IPS-18a (cell line): Measurements from ENCODE around the gene ITGB7.

Source experiments
- H3K27ac ChIP-seq: one replicate; pipeline ENCODE4 v1.5.1; 2013; ENCODE audit warnings: low read length
- H3K27me3 ChIP-seq: one replicate; pipeline ENCODE4 v1.6.1; 2013; ENCODE audit warnings: mild to moderate bottlenecking, low read length; ENCODE audit not compliant: control insufficient read depth, insufficient read depth
- H3K36me3 ChIP-seq: one replicate; pipeline ENCODE4 v1.6.1; 2013; ENCODE audit warnings: low read depth, low read length; ENCODE audit not compliant: control insufficient read depth
- H3K4me1 ChIP-seq: one replicate; pipeline ENCODE4 v1.6.1; 2013; ENCODE audit warnings: low read depth, low read length; ENCODE audit not compliant: control insufficient read depth
- H3K4me3 ChIP-seq: one replicate; pipeline ENCODE4 v1.5.1; 2013; ENCODE audit warnings: low read length
- H3K9ac ChIP-seq: one replicate; pipeline ENCODE4 v1.6.1; 2013; ENCODE audit warnings: mild to moderate bottlenecking, low read length, moderate library complexity
- H3K9me3 ChIP-seq: one replicate; pipeline ENCODE4 v1.6.1; 2013; ENCODE audit warnings: low read depth, low read length; ENCODE audit not compliant: control insufficient read depth

The ITGB7 gene

DNA sequence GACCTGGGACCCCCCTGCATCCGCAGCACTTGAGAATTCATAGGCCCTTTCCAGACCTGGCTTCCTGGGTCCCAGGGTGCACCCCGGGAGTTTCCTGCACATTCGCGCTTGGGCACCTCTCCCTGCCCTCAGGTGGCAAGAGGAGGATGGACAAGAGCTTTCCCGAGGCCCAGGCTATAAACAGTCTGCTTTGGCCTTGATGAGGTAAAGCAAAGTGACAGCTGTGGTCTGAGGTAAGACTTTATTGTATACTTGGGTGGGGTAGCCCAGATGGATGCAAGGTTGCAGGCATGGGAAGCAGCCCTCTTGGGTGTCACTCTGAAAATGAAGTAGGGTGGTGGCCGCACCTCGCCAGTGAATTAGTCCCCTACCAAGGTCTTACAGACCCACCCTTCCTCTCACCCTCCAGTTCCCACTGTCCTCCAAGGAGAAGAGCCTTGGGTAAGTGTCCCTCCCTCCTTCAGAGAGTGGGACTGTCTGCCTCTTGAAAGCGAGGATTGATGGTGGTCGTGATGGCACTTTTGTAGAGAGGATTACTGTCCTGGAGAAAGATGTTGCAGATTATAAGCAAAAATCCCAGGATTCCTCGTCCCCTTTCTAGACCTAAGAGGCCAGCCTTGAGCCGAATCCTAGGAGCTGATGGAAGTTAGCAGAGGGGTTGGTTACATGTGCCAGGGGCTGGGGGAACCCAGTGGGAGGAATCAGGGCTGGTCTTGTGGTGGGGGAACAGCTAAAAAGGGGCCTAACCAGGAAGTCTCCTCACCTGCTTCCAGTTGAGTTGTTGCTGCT, 15.8 kb downstream of the ITGB7 start:
- Histone ChIP-seq H3K4me1 (no peaks in the 10 kb centered on the region), H3K9me3 (no peaks in the 10 kb centered on the region), H3K4me3 (no peak overlapping the region), H3K27ac (no peak overlapping the region), H3K9ac (no peak overlapping the region), H3K27me3 (peaks cover 21% of the 10 kb centered on the region), H3K36me3 (peaks cover 20% of the 10 kb centered on the region)

DNA sequence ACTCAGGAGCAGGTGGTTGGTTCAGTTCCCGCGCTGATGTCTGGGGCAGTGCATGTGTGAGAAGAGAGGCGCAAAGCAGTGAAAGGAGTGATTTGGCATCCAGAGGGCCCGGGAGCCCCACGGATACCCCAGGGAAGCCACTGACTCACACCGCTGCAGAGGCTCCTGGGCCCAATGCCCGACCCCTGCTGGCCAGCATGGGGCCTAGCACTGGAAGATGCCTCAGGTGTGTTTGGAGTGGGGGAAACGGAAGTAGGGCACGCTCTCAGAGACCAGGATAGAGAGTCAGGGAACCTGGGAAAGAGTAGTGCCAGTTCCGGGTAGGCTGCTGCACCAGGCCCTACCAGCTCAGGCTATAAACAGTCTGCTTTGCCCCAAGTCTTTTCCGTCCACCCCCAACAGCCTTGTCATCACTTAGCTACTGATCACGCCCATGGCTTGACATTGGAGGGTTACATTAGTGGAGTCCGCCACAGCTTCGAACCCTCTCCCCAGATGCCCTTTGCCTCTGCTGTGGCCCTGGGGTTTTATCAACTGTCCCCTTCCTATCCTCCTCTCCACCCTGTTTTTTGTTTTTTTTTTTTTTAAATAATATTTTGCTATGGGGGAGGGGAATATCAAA, 16.8 kb downstream of the ITGB7 start:
- Histone ChIP-seq H3K36me3 (peaks cover 29% of the 10 kb centered on the region), H3K27ac (no peak overlapping the region), H3K9me3 (no peaks in the 10 kb centered on the region), H3K4me3 (no peak overlapping the region), H3K9ac (no peak overlapping the region), H3K4me1 (no peaks in the 10 kb centered on the region), H3K27me3 (peaks cover 20% of the 10 kb centered on the region)

DNA sequence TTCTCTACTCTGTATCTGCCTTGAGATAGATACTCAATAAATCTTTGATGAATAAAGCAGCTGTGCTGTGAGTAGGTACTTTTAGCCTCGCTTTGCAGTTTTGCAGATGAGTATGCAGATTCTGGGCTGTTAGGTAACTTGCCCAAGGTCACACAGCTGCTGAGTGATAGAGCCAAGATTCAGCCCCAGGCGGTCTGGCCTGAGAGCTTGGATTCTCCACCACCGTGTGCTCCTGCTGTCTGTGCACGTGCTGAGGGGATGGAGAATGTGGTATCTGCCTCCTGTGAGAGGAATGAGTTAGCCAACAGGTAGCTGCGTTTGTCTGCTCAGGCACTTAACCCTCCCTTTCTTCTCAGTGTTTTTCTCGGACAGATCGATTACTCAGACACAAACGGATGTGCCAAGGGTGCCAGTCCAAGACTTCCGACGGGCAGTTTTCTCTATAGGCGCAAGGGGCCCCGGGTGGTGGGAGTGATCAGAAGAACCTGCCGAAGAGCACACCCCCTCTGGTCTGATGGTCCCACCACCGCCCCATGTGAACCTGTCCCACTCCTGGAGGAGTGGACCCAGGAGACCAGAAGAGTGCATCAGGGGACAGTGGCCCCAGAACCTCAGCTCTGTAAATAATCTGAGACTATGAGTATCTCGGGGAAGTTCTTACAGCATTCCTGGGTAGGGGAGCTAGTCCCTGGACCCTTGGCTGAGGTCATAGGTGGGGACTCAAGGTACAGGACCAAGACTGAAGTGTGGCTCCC, 19.7 kb downstream of the ITGB7 start:
- Histone ChIP-seq H3K9ac (no peak overlapping the region), H3K27me3 (no peaks in the 10 kb centered on the region), H3K9me3 (no peaks in the 10 kb centered on the region), H3K4me1 (no peaks in the 10 kb centered on the region), H3K27ac (no peak overlapping the region), H3K4me3 (no peak overlapping the region), H3K36me3 (peaks cover 43% of the 10 kb centered on the region)

DNA sequence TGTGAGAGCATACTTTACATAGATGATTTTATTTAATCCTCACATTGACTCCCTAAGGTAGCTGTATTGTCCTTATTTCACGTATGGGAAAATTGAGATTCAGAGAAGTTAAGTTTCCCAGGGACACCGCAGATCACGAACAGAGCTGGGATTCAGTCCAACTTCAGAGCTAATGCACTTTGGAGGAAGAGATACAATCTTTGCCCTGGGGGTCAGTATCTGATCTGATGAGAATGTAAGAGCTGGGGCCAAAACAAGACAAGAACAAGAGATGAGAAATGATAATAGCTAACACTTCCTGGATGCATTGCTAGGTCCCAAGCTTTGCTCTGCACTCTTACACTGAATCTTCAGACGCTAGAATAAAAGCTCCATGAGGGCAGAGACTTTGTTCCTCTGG, 20.3 kb downstream of the ITGB7 start:
- Histone ChIP-seq H3K27ac (no peak overlapping the region), H3K36me3 (peaks cover 49% of the 10 kb centered on the region), H3K9ac (no peak overlapping the region), H3K4me3 (no peak overlapping the region), H3K9me3 (no peaks in the 10 kb centered on the region), H3K27me3 (no peaks in the 10 kb centered on the region), H3K4me1 (peaks cover 1% of the 10 kb centered on the region)

DNA sequence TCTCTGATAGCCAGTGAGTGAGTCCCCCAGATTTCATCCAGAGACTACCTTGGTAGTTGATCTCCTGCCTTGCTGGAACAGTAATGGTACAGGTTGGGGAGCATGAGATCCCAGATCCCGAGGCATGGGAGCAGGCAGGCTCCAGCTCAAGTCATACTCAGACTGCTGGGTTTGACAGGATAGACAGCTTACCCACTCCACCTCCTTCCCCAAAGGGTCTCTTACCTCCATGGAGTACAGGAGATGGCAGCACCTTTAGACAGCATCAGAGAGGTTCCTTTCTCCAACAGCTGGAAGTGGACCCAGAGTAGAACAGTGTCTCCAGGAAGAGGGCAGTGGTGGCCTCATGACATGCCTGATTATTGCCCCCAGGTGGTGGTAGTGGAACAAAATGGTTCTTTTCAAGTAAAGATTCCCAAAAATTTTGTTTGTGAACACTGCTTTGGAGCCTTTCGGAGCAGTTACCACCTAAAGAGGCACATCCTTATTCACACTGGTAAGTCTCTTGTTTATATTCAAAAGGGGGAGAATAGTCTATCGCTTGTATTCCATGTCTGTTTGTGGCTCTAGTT, 21.4 kb downstream of the ITGB7 start:
- H3K36me3 ChIP-seq, result peaks cover 50% of the 10 kb centered on the region

DNA sequence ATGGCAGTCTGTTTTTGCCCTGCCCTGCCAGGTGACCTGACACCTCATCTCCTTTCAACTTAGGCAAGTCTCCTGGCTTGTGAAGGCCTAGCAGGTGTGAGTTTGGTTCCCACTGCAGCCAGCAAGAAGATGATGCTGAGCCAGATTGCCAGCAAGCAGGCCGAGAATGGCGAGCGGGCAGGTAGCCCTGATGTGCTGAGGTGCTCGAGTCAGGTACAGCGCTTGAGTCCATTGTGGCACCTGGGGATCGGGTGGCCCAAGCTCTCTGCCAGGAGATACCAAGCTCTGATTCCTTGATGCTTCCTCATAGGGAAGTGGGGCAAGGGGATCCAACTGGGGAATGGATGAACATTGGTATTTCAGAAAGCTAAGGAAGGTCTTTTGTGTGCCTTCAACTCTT, 22.2 kb downstream of the ITGB7 start:
- Histone ChIP-seq H3K27ac (no peak overlapping the region), H3K27me3 (no peaks in the 10 kb centered on the region), H3K9me3 (no peaks in the 10 kb centered on the region), H3K4me3 (no peak overlapping the region), H3K36me3 (peaks cover 50% of the 10 kb centered on the region), H3K9ac (no peak overlapping the region), H3K4me1 (peaks cover 6% of the 10 kb centered on the region)

More for the DNA sequence above, 21.4 kb downstream of the ITGB7 start:
- Histone ChIP-seq H3K9ac (no peak overlapping the region), H3K4me3 (no peak overlapping the region), H3K27me3 (no peaks in the 10 kb centered on the region), H3K27ac (no peak overlapping the region), H3K4me1 (peaks cover 6% of the 10 kb centered on the region), H3K9me3 (no peaks in the 10 kb centered on the region)

DNA sequence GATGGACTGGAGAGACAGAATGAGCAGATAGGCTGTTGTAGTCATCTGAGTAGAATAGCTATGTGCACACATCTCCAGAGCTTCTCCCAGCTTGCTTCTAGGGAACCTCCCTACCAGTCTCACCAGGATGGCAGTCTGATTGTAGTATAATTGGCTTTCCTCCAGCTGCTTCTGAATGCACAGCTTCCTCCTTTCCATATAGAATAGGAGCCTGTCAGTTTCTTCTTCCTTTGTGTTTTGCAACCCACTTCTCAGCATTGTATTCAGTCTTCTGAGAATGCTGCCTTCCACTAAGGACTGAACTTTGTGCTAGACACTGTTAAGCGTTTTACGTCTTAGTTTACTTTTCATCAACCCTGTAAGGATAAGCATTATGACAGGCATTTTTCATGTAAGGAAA, 24.1 kb downstream of the ITGB7 start:
- Histone ChIP-seq H3K27ac (no peak overlapping the region), H3K27me3 (peaks cover 15% of the 10 kb centered on the region), H3K36me3 (peaks cover 46% of the 10 kb centered on the region), H3K9ac (no peak overlapping the region), H3K4me3 (no peak overlapping the region), H3K9me3 (no peaks in the 10 kb centered on the region), H3K4me1 (peaks cover 12% of the 10 kb centered on the region)

DNA sequence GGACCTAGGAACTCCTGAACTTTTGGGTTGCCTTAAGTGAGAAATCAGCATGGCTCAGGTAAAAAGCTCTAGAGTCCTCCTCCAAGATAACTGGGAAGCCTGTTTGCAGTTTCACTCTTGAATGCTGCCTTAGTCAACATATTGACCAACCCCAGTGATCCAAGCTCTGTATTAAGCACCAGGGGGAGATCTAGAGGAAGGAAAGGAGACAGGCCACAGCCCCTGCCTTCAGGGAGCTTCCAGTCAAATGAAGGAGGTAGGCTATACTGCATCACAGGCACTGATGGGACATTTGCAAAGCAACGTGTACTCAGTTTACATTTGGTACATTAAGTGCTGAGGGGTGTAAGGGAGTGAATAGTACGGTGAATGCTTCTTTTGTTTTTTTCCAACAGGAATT, 25.1 kb downstream of the ITGB7 start:
- H3K27ac ChIP-seq, result no peak overlapping the region
- peak overlapping the region; percentile 72 for H3K4me3 ChIP-seq
- peaks cover 24% of the 10 kb centered on the region for H3K27me3 ChIP-seq
- H3K4me1 ChIP-seq, result peaks cover 12% of the 10 kb centered on the region
- H3K36me3 ChIP-seq, result peaks cover 37% of the 10 kb centered on the region
- no peak overlapping the region for H3K9ac ChIP-seq
- no peaks in the 10 kb centered on the region for H3K9me3 ChIP-seq

DNA sequence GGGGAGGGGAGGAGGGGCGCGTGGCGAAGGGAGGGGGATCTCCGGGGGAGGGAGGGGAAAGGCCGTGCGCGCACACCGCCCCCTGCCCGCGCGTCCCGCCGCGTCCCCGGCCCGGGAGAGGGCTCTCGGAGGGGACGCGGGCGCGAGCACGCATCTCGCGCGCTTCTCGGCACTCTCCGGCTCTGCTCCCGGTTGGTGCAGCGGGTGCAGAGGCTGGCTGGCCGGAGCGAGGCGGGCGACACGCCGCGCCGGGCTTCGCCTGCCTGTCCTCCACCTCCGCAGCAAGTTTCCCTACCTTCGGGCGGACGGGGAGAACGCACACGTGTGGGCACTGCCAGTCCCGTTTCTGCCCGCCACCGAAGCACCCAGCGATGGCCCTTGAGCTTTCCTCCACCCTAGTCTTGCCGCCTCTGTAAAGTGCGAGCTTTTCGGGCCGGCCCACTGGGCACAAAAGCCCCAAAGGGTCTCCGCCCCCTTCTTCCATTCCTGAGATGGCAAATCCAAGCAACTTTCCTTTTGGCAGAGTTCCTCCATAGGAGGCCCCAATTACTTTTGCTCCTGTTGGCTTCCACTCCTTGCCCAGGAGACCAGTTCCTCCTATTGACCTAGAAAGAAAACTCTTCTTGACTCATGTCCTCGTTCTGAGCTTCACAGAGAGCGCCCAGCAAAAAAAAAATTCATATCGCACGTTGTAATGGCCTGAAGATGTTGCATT, 26.0 kb downstream of the ITGB7 start:
- Histone ChIP-seq H3K27me3 (peaks cover 32% of the 10 kb centered on the region), H3K36me3 (peaks cover 29% of the 10 kb centered on the region), H3K9me3 (no peaks in the 10 kb centered on the region), H3K27ac (peak overlapping the region; percentile 59), H3K9ac (peak overlapping the region; percentile 87), H3K4me3 (peak overlapping the region; percentile 72), H3K4me1 (peaks cover 12% of the 10 kb centered on the region)

DNA sequence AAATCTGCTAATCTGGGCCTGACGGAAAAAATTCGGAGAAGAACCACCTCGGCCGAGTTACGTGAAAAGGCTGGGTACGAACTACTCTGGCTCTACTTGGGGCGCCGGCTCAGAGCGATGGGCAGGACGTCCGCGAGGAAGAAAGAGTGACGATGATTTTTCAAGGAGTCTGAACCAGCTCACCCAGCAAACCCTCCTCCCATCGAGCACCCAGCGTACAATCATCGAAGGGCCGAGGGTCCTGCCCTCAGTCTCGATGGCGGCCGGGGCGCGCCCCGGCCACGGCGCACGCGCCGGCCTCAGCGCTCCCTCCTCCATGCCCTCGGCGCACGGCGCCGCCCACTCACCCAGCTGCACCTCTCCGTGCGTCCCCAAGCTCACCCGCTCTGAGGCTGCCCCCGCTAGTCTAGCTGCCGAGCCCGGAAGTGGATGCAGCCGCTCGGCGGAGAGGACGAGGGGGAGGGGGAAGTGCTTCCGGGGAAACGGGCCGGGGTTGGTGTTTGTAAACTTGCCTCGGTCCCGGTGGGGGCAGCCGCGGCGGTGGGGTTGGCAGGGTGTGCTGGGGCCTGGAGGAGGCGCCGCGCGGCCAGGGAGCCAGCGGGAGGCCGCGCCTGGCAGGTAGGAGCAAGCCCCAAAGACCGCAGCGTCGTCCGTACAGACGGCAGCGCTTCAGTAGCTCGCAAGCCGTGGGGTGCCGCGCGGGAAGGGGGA, 26.7 kb downstream of the ITGB7 start, which contains the start of the genes CSAD and ZNF740:
CSAD (minus strand) TSS at position 706 of the 711 bp plus-strand sequence. CDS start 7,455 bp downstream, outside the sequence.
ZNF740 (plus strand) TSS at position 503 of the 711 bp plus-strand sequence. CDS start 1,262 bp downstream, outside the sequence.
- Histone ChIP-seq H3K27ac (peak within 1 kb of the TSS; percentile 59), H3K9ac (peak within 1 kb of the TSS; percentile 87), H3K4me3 (peak within 1 kb of the TSS; percentile 72), H3K9me3 (no peaks in the 10 kb centered on the region), H3K27me3 (peaks cover 39% of the 10 kb centered on the region), H3K36me3 (peaks cover 23% of the 10 kb centered on the region), H3K4me1 (peaks cover 18% of the 10 kb centered on the region)
